Measurements from ENCODE around the gene SYTL5.

The SYTL5 gene

GRCh38 chrX:38009641-38010040 is 3.3 kb downstream of the SYTL5 start:
- FAIRE-seq: no peak
- TF ChIP-seq POLR2AphosphoS5 (IDR thresholded peaks at IDR 0.05; ENCODE audit: low read depth, low read length) (no peak), POU2F2 (IDR thresholded peaks at IDR 0.05; ENCODE audit: low read depth, low read length) (no peak), POLR2A (IDR thresholded peaks at IDR 0.05; ENCODE audit: low read depth, low read length) (no peak), PAX5 (IDR thresholded peaks at IDR 0.05; ENCODE audit: insufficient read depth, low read length, severe bottlenecking) (no peak), TAF1 (IDR thresholded peaks at IDR 0.05; ENCODE audit: low read depth, low read length) (no peak), SPI1 (IDR thresholded peaks at IDR 0.05; ENCODE audit: low read depth, low read length) (no peak)
- no peak for DNase-seq (ENCODE audit: insufficient read length, low spot score)

- no peak for TF ChIP-seq PAX5 (IDR thresholded peaks at IDR 0.05; ENCODE audit: insufficient read depth, low read length, severe bottlenecking)
- TF ChIP-seq POLR2A (IDR thresholded peaks at IDR 0.05; ENCODE audit: low read depth, low read length): no peak
- no peak for TF ChIP-seq TAF1 (IDR thresholded peaks at IDR 0.05; ENCODE audit: low read depth, low read length)
- TF ChIP-seq SPI1 (IDR thresholded peaks at IDR 0.05; ENCODE audit: low read depth, low read length): no peak
- no peak for TF ChIP-seq POU2F2 (IDR thresholded peaks at IDR 0.05; ENCODE audit: low read depth, low read length)
- no peak for TF ChIP-seq POLR2AphosphoS5 (IDR thresholded peaks at IDR 0.05; ENCODE audit: low read depth, low read length)
- no peak for FAIRE-seq
- DNase-seq (ENCODE audit: insufficient read length, low spot score): no peak
Measured at GRCh38 chrX:38018766-38019425, 12.5 kb downstream of the SYTL5 start.

GRCh38 chrX:38028300-38028699 is 21.9 kb downstream of the SYTL5 start:
- FAIRE-seq: no peak
- TF ChIP-seq POU2F2 (IDR thresholded peaks at IDR 0.05; ENCODE audit: low read depth, low read length) (no peak), POLR2A (IDR thresholded peaks at IDR 0.05; ENCODE audit: low read depth, low read length) (no peak), POLR2AphosphoS5 (IDR thresholded peaks at IDR 0.05; ENCODE audit: low read depth, low read length) (no peak), PAX5 (IDR thresholded peaks at IDR 0.05; ENCODE audit: insufficient read depth, low read length, severe bottlenecking) (no peak), TAF1 (IDR thresholded peaks at IDR 0.05; ENCODE audit: low read depth, low read length) (no peak), SPI1 (IDR thresholded peaks at IDR 0.05; ENCODE audit: low read depth, low read length) (no peak)
- DNase-seq (ENCODE audit: insufficient read length, low spot score): no peak

- TF ChIP-seq POLR2A (IDR thresholded peaks at IDR 0.05; ENCODE audit: low read depth, low read length): no peak
- no peak for TF ChIP-seq PAX5 (IDR thresholded peaks at IDR 0.05; ENCODE audit: insufficient read depth, low read length, severe bottlenecking)
- TF ChIP-seq SPI1 (IDR thresholded peaks at IDR 0.05; ENCODE audit: low read depth, low read length): no peak
- no peak for TF ChIP-seq POLR2AphosphoS5 (IDR thresholded peaks at IDR 0.05; ENCODE audit: low read depth, low read length)
- TF ChIP-seq TAF1 (IDR thresholded peaks at IDR 0.05; ENCODE audit: low read depth, low read length): no peak
- TF ChIP-seq POU2F2 (IDR thresholded peaks at IDR 0.05; ENCODE audit: low read depth, low read length): no peak
- FAIRE-seq: no peak
Measured at GRCh38 chrX:38036466-38036865, 30.1 kb downstream of the SYTL5 start.

GRCh38 chrX:38038501-38038900 is 32.1 kb downstream of the SYTL5 start:
- no peak for FAIRE-seq
- TF ChIP-seq SPI1 (IDR thresholded peaks at IDR 0.05; ENCODE audit: low read depth, low read length) (no peak), POLR2AphosphoS5 (IDR thresholded peaks at IDR 0.05; ENCODE audit: low read depth, low read length) (no peak), POU2F2 (IDR thresholded peaks at IDR 0.05; ENCODE audit: low read depth, low read length) (no peak), TAF1 (IDR thresholded peaks at IDR 0.05; ENCODE audit: low read depth, low read length) (no peak), PAX5 (IDR thresholded peaks at IDR 0.05; ENCODE audit: insufficient read depth, low read length, severe bottlenecking) (no peak), POLR2A (IDR thresholded peaks at IDR 0.05; ENCODE audit: low read depth, low read length) (no peak)
- no peak for DNase-seq (ENCODE audit: insufficient read length, low spot score)

More at GRCh38 chrX:38036466-38036865, 30.1 kb downstream of the SYTL5 start:
- no peak for DNase-seq (ENCODE audit: insufficient read length, low spot score)

GRCh38 chrX:38041237-38041636 is 34.9 kb downstream of the SYTL5 start:
- no peak for DNase-seq (ENCODE audit: insufficient read length, low spot score)
- TF ChIP-seq POLR2A (IDR thresholded peaks at IDR 0.05; ENCODE audit: low read depth, low read length): no peak
- no peak for TF ChIP-seq TAF1 (IDR thresholded peaks at IDR 0.05; ENCODE audit: low read depth, low read length)
- FAIRE-seq: no peak

GRCh38 chrX:38044701-38045100 is 38.3 kb downstream of the SYTL5 start:
- FAIRE-seq (no peak), DNase-seq (ENCODE audit: insufficient read length, low spot score) (no peak)
- TF ChIP-seq TAF1 (IDR thresholded peaks at IDR 0.05; ENCODE audit: low read depth, low read length): no peak
- TF ChIP-seq POLR2A (IDR thresholded peaks at IDR 0.05; ENCODE audit: low read depth, low read length): no peak
- TF ChIP-seq PAX5 (IDR thresholded peaks at IDR 0.05; ENCODE audit: insufficient read depth, low read length, severe bottlenecking): no peak
- TF ChIP-seq POLR2AphosphoS5 (IDR thresholded peaks at IDR 0.05; ENCODE audit: low read depth, low read length): no peak
- TF ChIP-seq SPI1 (IDR thresholded peaks at IDR 0.05; ENCODE audit: low read depth, low read length): no peak
- TF ChIP-seq POU2F2 (IDR thresholded peaks at IDR 0.05; ENCODE audit: low read depth, low read length): no peak

- FAIRE-seq (no peak), DNase-seq (ENCODE audit: insufficient read length, low spot score) (no peak)
- TF ChIP-seq TAF1 (IDR thresholded peaks at IDR 0.05; ENCODE audit: low read depth, low read length) (no peak), POLR2AphosphoS5 (IDR thresholded peaks at IDR 0.05; ENCODE audit: low read depth, low read length) (no peak), PAX5 (IDR thresholded peaks at IDR 0.05; ENCODE audit: insufficient read depth, low read length, severe bottlenecking) (no peak), SPI1 (IDR thresholded peaks at IDR 0.05; ENCODE audit: low read depth, low read length) (no peak), POU2F2 (IDR thresholded peaks at IDR 0.05; ENCODE audit: low read depth, low read length) (no peak), POLR2A (IDR thresholded peaks at IDR 0.05; ENCODE audit: low read depth, low read length) (no peak)
Measured at GRCh38 chrX:38045538-38046096, 39.3 kb downstream of the SYTL5 start.

- TF ChIP-seq TAF1 (IDR thresholded peaks at IDR 0.05; ENCODE audit: low read depth, low read length): no peak
- no peak for TF ChIP-seq POU2F2 (IDR thresholded peaks at IDR 0.05; ENCODE audit: low read depth, low read length)
- no peak for TF ChIP-seq POLR2AphosphoS5 (IDR thresholded peaks at IDR 0.05; ENCODE audit: low read depth, low read length)
- no peak for TF ChIP-seq SPI1 (IDR thresholded peaks at IDR 0.05; ENCODE audit: low read depth, low read length)
- no peak for TF ChIP-seq POLR2A (IDR thresholded peaks at IDR 0.05; ENCODE audit: low read depth, low read length)
- TF ChIP-seq PAX5 (IDR thresholded peaks at IDR 0.05; ENCODE audit: insufficient read depth, low read length, severe bottlenecking): no peak
- DNase-seq (ENCODE audit: insufficient read length, low spot score): no peak
Measured at GRCh38 chrX:38048886-38049285, 42.5 kb downstream of the SYTL5 start.

More at GRCh38 chrX:38048886-38049285, 42.5 kb downstream of the SYTL5 start:
- FAIRE-seq: no peak
